WTC11 (cell line): ENCODE results near the gene SYPL1. TPM values are rescaled to one million over a fixed set of nuclear protein-coding genes. Genes with fewer than 3 reads are reported as not detected.
A peak's percentile ranks its signal among the peaks of the same experiment; 100 is the strongest.

Experiments
- ATAC-seq: fragments of 200-7000 bp; cut with Tn5 transposase; 2 replicates; pipeline ENCODE4 v1.10.0; 2021; ENCODE audit warnings: mild to moderate bottlenecking, moderate library complexity
- CTCF ChIA-PET: fragments of 300-600 bp; sonication (Branson Sonifier 250); formaldehyde crosslinking; loops from one replicate; lab custom pipeline; 2021; ENCODE audit warnings: antibody characterized with exemption; lab: Charles Lee
- POLR2A ChIA-PET: fragments of 350-600 bp; sonication (Branson Sonifier 250); formaldehyde crosslinking; loops from one replicate; lab custom pipeline; 2021; ENCODE audit warnings: antibody characterized with exemption; lab: Charles Lee
- DNase-seq: peaks from one replicate; pipeline ENCODE4 v3.0.0; 2021; ENCODE audit warnings: low spot score
- H3K27ac Mint-ChIP-seq: 2 replicates; pipeline ENCODE4 v1.8.0; 2021; ENCODE audit warnings: mixed read lengths
- H3K27me3 Mint-ChIP-seq: 2 replicates; pipeline ENCODE4 v1.8.0; 2021; ENCODE audit warnings: low read depth, mild to moderate bottlenecking, moderate library complexity, mixed read lengths
- H3K36me3 Mint-ChIP-seq: 2 replicates; pipeline ENCODE4 v1.8.0; 2021; ENCODE audit warnings: mixed read lengths
- H3K4me1 Mint-ChIP-seq: 2 replicates; pipeline ENCODE4 v1.8.0; 2022; ENCODE audit warnings: mixed read lengths
- H3K4me3 Mint-ChIP-seq: 2 replicates; pipeline ENCODE4 v1.8.0; 2021; ENCODE audit warnings: mild to moderate bottlenecking, moderate library complexity, mixed read lengths
- H3K9me3 Mint-ChIP-seq: 2 replicates; pipeline ENCODE4 v1.8.0; 2021; ENCODE audit warnings: mixed read lengths
- CREB1 ChIP-seq: sonication (generic); formaldehyde crosslinking; IDR thresholded peaks from 2 replicates; pipeline ENCODE4 v1.8.0; 2023; ENCODE audit warnings: mild to moderate bottlenecking, missing genetic modification reagents
- EMX1 ChIP-seq: fragments of 250-450 bp; sonication (Bioruptor Pico); IDR thresholded peaks from 2 replicates; pipeline ENCODE4 v1.8.0; 2021; ENCODE audit warnings: mild to moderate bottlenecking
- HMGA2 ChIP-seq: fragments of 250-450 bp; sonication (Bioruptor Pico); IDR thresholded peaks from 2 replicates; pipeline ENCODE4 v1.4.0; 2021; ENCODE audit warnings: mild to moderate bottlenecking, moderate library complexity
- JAZF1 ChIP-seq: fragments of 250-450 bp; sonication (Bioruptor Pico); IDR thresholded peaks from 2 replicates; pipeline ENCODE4 v1.9.0; 2021; ENCODE audit warnings: moderate library complexity, mild to moderate bottlenecking, inconsistent platforms
- JUN ChIP-seq: sonication (generic); formaldehyde crosslinking; IDR thresholded peaks from 2 replicates; pipeline ENCODE4 v1.8.0; 2023; ENCODE audit warnings: mild to moderate bottlenecking, missing genetic modification reagents
- MXD4 ChIP-seq: fragments of 250-450 bp; sonication (Bioruptor Pico); IDR thresholded peaks from 2 replicates; pipeline ENCODE4 v1.8.0; 2021; ENCODE audit warnings: mild to moderate bottlenecking, moderate library complexity, borderline replicate concordance
- NR3C1 ChIP-seq: sonication (generic); formaldehyde crosslinking; conservative IDR thresholded peaks from 2 replicates; pipeline ENCODE4 v1.8.1; 2023; ENCODE audit warnings: low read depth, mild to moderate bottlenecking, missing genetic modification reagents
- RELA ChIP-seq: sonication (generic); formaldehyde crosslinking; IDR thresholded peaks from 2 replicates; pipeline ENCODE4 v1.8.1; 2022; ENCODE audit warnings: missing genetic modification reagents, mild to moderate bottlenecking, borderline replicate concordance
- SMAD3 ChIP-seq: sonication (generic); formaldehyde crosslinking; IDR thresholded peaks from 2 replicates; pipeline ENCODE4 v1.8.0; 2022; ENCODE audit warnings: missing genetic modification reagents, mild to moderate bottlenecking, borderline replicate concordance
- TEAD4 ChIP-seq: sonication (generic); formaldehyde crosslinking; IDR thresholded peaks from 2 replicates; pipeline ENCODE4 v1.8.0; 2022; ENCODE audit warnings: mild to moderate bottlenecking, missing genetic modification reagents
- ZNF121 ChIP-seq: sonication (generic); formaldehyde crosslinking; IDR thresholded peaks from 2 replicates; pipeline ENCODE4 v1.8.0; 2023; ENCODE audit warnings: missing genetic modification reagents
- ZNF138 ChIP-seq: sonication (generic); formaldehyde crosslinking; conservative IDR thresholded peaks from 2 replicates; pipeline ENCODE4 v1.8.1; 2022; ENCODE audit warnings: mild to moderate bottlenecking, moderate library complexity, missing genetic modification reagents
- ZNF423 ChIP-seq: fragments of 250-450 bp; sonication (Bioruptor Pico); IDR thresholded peaks from 2 replicates; pipeline ENCODE4 v2.1.2; 2022; ENCODE audit warnings: mild to moderate bottlenecking, moderate library complexity
- total RNA-seq: library from RNA; stranded (reverse); gene quantifications from 3 replicates; pipeline ENCODE4 v1.2.3, GENCODE V29; 2021
- TF ChIP-seq, protein P1 (sequence below): sonication (generic); formaldehyde crosslinking; IDR thresholded peaks from 2 replicates; pipeline ENCODE4 v1.8.0; 2023; ENCODE audit warnings: missing genetic modification reagents
- TF ChIP-seq, protein P2 (sequence below): sonication (generic); formaldehyde crosslinking; IDR thresholded peaks from 2 replicates; pipeline ENCODE4 v1.8.1; 2023; ENCODE audit warnings: mild to moderate bottlenecking, missing genetic modification reagents, moderate library complexity
- TF ChIP-seq, protein P3 (sequence below): fragments of 250-450 bp; sonication (Bioruptor Pico); IDR thresholded peaks from 2 replicates; pipeline ENCODE4 v2.1.2; 2022; ENCODE audit warnings: mild to moderate bottlenecking, moderate library complexity
- TF ChIP-seq, protein P4 (sequence below): sonication (generic); formaldehyde crosslinking; IDR thresholded peaks from 2 replicates; pipeline ENCODE4 v1.8.1; 2023; ENCODE audit warnings: mild to moderate bottlenecking, missing genetic modification reagents
- TF ChIP-seq, protein P5 (sequence below): sonication (generic); formaldehyde crosslinking; IDR thresholded peaks from 2 replicates; pipeline ENCODE4 v1.8.0; 2023; ENCODE audit warnings: missing genetic modification reagents, mild to moderate bottlenecking, borderline replicate concordance
- TF ChIP-seq, protein P6 (sequence below): sonication (generic); formaldehyde crosslinking; IDR thresholded peaks from 2 replicates; pipeline ENCODE4 v1.8.0; 2022; ENCODE audit warnings: mild to moderate bottlenecking, missing genetic modification reagents
- TF ChIP-seq, protein P7 (sequence below): fragments of 250-450 bp; sonication (Bioruptor Pico); conservative IDR thresholded peaks from 2 replicates; pipeline ENCODE4 v1.9.0; 2021; ENCODE audit warnings: mild to moderate bottlenecking
- TF ChIP-seq, protein P8 (sequence below): sonication (generic); formaldehyde crosslinking; IDR thresholded peaks from 2 replicates; pipeline ENCODE4 v1.8.1; 2022; ENCODE audit warnings: mild to moderate bottlenecking, missing genetic modification reagents, moderate library complexity, borderline replicate concordance

Gene SYPL1
- total RNA-seq, 1 experiment from 2014 or later: 54.8 TPM

DNA sequence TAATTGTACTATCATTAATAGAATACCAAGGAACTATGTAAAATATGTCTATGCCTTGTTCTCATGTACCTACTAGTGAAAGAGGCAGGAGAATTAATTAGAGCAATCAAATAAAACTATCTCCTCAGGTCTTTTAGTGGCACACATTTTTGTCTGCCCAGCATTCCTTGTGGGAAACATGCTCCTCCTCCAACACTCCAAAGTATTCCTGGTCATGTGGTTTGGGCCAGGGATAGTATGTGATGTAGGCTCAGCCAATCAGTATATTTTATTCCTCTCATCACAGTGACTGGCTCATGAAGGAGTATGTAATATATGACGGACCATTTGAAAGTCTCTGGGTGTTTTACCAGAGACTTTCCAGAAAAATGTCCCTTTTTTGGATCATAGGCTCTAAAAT, 16.7 kb upstream of the SYPL1 start:
- TF ChIP-seq SMAD3 (CRISPR knock-in tag) (no peak), JAZF1 (CRISPR knock-in tag) (no peak), ZNF423 (CRISPR knock-in tag) (no peak), NR3C1 (CRISPR knock-in tag) (no peak), CREB1 (CRISPR knock-in tag) (no peak), JUN (CRISPR knock-in tag) (no peak), ZNF121 (no peak), HMGA2 (no peak), MXD4 (CRISPR knock-in tag) (no peak)
- TF ChIP-seq, protein P1, sequence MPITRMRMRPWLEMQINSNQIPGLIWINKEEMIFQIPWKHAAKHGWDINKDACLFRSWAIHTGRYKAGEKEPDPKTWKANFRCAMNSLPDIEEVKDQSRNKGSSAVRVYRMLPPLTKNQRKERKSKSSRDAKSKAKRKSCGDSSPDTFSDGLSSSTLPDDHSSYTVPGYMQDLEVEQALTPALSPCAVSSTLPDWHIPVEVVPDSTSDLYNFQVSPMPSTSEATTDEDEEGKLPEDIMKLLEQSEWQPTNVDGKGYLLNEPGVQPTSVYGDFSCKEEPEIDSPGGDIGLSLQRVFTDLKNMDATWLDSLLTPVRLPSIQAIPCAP (CRISPR knock-in tag): no peak
- TF ChIP-seq, protein P2, sequence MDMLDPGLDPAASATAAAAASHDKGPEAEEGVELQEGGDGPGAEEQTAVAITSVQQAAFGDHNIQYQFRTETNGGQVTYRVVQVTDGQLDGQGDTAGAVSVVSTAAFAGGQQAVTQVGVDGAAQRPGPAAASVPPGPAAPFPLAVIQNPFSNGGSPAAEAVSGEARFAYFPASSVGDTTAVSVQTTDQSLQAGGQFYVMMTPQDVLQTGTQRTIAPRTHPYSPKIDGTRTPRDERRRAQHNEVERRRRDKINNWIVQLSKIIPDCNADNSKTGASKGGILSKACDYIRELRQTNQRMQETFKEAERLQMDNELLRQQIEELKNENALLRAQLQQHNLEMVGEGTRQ: no peak
- TF ChIP-seq, protein P3, sequence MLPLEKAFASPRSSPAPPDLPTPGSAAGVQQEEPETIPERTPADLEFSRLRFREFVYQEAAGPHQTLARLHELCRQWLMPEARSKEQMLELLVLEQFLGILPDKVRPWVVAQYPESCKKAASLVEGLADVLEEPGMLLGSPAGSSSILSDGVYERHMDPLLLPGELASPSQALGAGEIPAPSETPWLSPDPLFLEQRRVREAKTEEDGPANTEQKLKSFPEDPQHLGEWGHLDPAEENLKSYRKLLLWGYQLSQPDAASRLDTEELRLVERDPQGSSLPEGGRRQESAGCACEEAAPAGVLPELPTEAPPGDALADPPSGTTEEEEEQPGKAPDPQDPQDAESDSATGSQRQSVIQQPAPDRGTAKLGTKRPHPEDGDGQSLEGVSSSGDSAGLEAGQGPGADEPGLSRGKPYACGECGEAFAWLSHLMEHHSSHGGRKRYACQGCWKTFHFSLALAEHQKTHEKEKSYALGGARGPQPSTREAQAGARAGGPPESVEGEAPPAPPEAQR: no peak
- TF ChIP-seq, protein P4, sequence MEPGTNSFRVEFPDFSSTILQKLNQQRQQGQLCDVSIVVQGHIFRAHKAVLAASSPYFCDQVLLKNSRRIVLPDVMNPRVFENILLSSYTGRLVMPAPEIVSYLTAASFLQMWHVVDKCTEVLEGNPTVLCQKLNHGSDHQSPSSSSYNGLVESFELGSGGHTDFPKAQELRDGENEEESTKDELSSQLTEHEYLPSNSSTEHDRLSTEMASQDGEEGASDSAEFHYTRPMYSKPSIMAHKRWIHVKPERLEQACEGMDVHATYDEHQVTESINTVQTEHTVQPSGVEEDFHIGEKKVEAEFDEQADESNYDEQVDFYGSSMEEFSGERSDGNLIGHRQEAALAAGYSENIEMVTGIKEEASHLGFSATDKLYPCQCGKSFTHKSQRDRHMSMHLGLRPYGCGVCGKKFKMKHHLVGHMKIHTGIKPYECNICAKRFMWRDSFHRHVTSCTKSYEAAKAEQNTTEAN (CRISPR knock-in tag): no peak
- TF ChIP-seq, protein P5, sequence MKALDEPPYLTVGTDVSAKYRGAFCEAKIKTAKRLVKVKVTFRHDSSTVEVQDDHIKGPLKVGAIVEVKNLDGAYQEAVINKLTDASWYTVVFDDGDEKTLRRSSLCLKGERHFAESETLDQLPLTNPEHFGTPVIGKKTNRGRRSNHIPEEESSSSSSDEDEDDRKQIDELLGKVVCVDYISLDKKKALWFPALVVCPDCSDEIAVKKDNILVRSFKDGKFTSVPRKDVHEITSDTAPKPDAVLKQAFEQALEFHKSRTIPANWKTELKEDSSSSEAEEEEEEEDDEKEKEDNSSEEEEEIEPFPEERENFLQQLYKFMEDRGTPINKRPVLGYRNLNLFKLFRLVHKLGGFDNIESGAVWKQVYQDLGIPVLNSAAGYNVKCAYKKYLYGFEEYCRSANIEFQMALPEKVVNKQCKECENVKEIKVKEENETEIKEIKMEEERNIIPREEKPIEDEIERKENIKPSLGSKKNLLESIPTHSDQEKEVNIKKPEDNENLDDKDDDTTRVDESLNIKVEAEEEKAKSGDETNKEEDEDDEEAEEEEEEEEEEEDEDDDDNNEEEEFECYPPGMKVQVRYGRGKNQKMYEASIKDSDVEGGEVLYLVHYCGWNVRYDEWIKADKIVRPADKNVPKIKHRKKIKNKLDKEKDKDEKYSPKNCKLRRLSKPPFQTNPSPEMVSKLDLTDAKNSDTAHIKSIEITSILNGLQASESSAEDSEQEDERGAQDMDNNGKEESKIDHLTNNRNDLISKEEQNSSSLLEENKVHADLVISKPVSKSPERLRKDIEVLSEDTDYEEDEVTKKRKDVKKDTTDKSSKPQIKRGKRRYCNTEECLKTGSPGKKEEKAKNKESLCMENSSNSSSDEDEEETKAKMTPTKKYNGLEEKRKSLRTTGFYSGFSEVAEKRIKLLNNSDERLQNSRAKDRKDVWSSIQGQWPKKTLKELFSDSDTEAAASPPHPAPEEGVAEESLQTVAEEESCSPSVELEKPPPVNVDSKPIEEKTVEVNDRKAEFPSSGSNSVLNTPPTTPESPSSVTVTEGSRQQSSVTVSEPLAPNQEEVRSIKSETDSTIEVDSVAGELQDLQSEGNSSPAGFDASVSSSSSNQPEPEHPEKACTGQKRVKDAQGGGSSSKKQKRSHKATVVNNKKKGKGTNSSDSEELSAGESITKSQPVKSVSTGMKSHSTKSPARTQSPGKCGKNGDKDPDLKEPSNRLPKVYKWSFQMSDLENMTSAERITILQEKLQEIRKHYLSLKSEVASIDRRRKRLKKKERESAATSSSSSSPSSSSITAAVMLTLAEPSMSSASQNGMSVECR: no peak
- TF ChIP-seq, protein P6, sequence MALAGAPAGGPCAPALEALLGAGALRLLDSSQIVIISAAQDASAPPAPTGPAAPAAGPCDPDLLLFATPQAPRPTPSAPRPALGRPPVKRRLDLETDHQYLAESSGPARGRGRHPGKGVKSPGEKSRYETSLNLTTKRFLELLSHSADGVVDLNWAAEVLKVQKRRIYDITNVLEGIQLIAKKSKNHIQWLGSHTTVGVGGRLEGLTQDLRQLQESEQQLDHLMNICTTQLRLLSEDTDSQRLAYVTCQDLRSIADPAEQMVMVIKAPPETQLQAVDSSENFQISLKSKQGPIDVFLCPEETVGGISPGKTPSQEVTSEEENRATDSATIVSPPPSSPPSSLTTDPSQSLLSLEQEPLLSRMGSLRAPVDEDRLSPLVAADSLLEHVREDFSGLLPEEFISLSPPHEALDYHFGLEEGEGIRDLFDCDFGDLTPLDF (CRISPR knock-in tag): no peak
- no peak overlapping the region for H3K4me3 Mint-ChIP-seq
- H3K27ac Mint-ChIP-seq: no peak overlapping the region
- DNase-seq (no peak), ATAC-seq (no peak)
- H3K27me3 Mint-ChIP-seq: no peaks in the 10 kb centered on the region
- H3K9me3 Mint-ChIP-seq: no peaks in the 10 kb centered on the region
- POLR2A ChIA-PET: no interaction called here
- H3K4me1 Mint-ChIP-seq: peaks cover 4% of the 10 kb centered on the region; the same call in 1 of the 2 replicates
- CTCF ChIA-PET: no interaction called here
- H3K36me3 Mint-ChIP-seq: no peaks in the 10 kb centered on the region

DNA sequence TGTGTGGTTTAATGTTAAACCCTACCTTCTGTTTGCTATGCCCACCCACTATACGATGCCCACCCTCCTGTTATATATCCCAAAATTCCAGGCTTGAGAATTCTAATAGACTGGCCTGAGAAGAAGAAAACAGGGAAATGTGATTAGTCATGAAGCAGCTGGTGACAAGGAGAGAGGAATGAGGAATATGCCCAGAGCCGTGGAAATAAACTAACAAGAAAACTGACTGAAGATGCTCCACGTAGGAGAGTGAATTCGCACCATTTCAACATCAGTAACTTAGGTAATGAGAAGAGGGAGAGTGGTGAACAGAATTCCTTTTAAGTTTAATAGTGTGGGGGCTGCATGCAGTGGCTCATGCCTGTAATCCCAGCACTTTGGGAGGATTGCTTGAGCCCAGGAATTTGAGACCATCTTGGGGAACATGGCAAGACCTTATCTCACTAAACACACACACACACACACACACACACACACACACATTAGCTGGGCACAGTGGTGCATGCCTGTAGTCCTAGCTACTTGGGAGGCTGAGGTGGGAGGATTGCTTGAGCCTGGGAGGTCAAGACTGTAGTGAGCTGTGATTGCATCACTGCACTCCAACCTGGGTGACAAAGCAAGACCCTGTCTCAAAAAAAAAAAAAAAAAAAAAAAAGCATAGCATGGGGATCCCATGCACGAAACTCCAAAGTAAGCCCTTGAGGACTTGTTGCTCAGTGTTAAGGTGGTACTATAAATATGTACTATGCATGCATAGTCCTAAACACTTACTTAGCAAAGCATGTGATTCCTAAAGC, 16.1 kb upstream of the SYPL1 start:
- no peak overlapping the region for H3K4me3 Mint-ChIP-seq
- no peak for TF ChIP-seq TEAD4 (CRISPR knock-in tag)
- no peak for TF ChIP-seq EMX1
- TF ChIP-seq, protein P7, sequence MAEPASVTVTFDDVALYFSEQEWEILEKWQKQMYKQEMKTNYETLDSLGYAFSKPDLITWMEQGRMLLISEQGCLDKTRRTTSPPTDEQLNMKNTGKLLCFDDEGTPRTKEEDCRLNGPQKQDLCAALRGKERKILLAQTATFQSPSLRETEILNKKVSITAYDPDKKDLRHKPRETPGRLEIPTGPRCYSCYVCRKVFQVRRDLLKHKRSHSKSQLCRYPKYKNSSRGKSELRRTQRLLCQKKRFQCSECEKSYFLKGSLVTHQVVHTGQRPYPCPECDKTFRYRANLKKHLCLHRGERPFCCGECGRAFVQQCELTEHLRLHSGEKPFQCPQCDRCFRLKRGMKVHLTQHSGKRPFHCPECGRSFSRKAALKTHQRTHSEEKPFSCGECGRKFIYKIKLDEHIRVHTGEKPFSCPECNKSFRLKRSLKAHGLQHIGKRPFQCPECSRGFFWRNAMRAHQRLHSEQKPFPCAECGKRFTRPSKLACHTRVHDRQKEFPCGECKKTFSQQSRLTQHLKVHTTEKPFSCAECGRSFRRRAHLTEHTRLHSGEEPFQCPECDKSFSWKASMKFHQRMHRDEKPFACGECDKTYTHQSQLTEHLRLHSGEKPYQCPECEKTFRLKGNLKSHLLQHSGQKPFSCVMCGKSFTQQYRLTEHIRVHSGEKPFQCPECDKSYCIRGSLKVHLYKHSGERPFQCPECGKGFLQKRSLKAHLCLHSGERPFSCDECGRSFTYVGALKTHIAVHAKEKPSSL (CRISPR knock-in tag): no peak
- TF ChIP-seq ZNF138 (CRISPR knock-in tag): no peak
- TF ChIP-seq RELA (CRISPR knock-in tag): no peak
- TF ChIP-seq, protein P8, sequence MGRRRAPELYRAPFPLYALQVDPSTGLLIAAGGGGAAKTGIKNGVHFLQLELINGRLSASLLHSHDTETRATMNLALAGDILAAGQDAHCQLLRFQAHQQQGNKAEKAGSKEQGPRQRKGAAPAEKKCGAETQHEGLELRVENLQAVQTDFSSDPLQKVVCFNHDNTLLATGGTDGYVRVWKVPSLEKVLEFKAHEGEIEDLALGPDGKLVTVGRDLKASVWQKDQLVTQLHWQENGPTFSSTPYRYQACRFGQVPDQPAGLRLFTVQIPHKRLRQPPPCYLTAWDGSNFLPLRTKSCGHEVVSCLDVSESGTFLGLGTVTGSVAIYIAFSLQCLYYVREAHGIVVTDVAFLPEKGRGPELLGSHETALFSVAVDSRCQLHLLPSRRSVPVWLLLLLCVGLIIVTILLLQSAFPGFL: no peak
- no peak for DNase-seq
- peaks cover 4% of the 10 kb centered on the region; the same call in 1 of the 2 replicates for H3K4me1 Mint-ChIP-seq
- H3K27ac Mint-ChIP-seq: 0 out of 2 replicates have a peak overlapping the region, but pooled peaks have one; percentile 13
- ChIA-PET CTCF (no interaction called here), POLR2A (no interaction called here)
- H3K27me3 Mint-ChIP-seq: no peaks in the 10 kb centered on the region
- H3K36me3 Mint-ChIP-seq: no peaks in the 10 kb centered on the region
- ATAC-seq: no peak
- H3K9me3 Mint-ChIP-seq: no peaks in the 10 kb centered on the region
